ENCODE measurements around the gene ZNF287.
"Not testable (repeated sequence)": the region's sequence is repeated elsewhere in the genome, so short reads cannot be mapped to it uniquely, and the experiment has no call there.

ZNF287 gene

GRCh38 chr17:16569358-16569712, 331 bp upstream of the ZNF287 start:
- Histone ChIP-seq H3K27me3 (ENCODE audit: control insufficient read depth, insufficient read depth, low read length) (peaks cover 4% of the 10 kb centered on the region; the same call in 1 of the 2 replicates), H3K4me1 (ENCODE audit: control insufficient read depth, insufficient read depth, low read length) (0 out of 2 replicates have a peak, but pooled peaks cover 1% of the 10 kb centered on the region), H3K9me3 (ENCODE audit: control insufficient read depth, insufficient read depth, low read length) (no peaks in the 10 kb centered on the region), H3K4me3 (ENCODE audit: low read length) (no peak overlapping the region), H3K27ac (ENCODE audit: low read length) (no peak overlapping the region), H3K36me3 (ENCODE audit: control insufficient read depth, insufficient read depth, low read length) (no peaks in the 10 kb centered on the region)
- DNase-seq (ENCODE audit: low read depth, low spot score): no peak
- WGBS (ENCODE audit: insufficient coverage, insufficient read length): no CpG with 5 or more reads among the region's 14 CpGs

- no peak for DNase-seq (ENCODE audit: low read depth, low spot score)
- H3K27ac ChIP-seq (ENCODE audit: low read length): no peak overlapping the region
- H3K4me3 ChIP-seq (ENCODE audit: low read length): no peak overlapping the region
- no peaks in the 10 kb centered on the region for H3K4me1 ChIP-seq (ENCODE audit: control insufficient read depth, insufficient read depth, low read length)
- H3K36me3 ChIP-seq (ENCODE audit: control insufficient read depth, insufficient read depth, low read length): peaks cover 4% of the 10 kb centered on the region; the same call in 1 of the 2 replicates
- peaks cover 6% of the 10 kb centered on the region for H3K9me3 ChIP-seq (ENCODE audit: control insufficient read depth, insufficient read depth, low read length)
- no CpG with 5 or more reads among the region's 3 CpGs for WGBS (ENCODE audit: insufficient coverage, insufficient read length)
- no peaks in the 10 kb centered on the region for H3K27me3 ChIP-seq (ENCODE audit: control insufficient read depth, insufficient read depth, low read length)
Observed at GRCh38 chr17:16552637-16553045, 16.4 kb downstream of the ZNF287 start.

GRCh38 chr17:16551878-16552636, 16.9 kb downstream of the ZNF287 start:
- no peak overlapping the region for H3K27ac ChIP-seq (ENCODE audit: low read length)
- peaks cover 4% of the 10 kb centered on the region; the same call in 1 of the 2 replicates for H3K36me3 ChIP-seq (ENCODE audit: control insufficient read depth, insufficient read depth, low read length)

GRCh38 chr17:16537130-16537458, 31.9 kb downstream of the ZNF287 start:
- Histone ChIP-seq H3K36me3 (ENCODE audit: control insufficient read depth, insufficient read depth, low read length) (no peaks in the 10 kb centered on the region), H3K9me3 (ENCODE audit: control insufficient read depth, insufficient read depth, low read length) (no peaks in the 10 kb centered on the region), H3K4me3 (ENCODE audit: low read length) (no peak overlapping the region), H3K27ac (ENCODE audit: low read length) (no peak overlapping the region), H3K4me1 (ENCODE audit: control insufficient read depth, insufficient read depth, low read length) (no peaks in the 10 kb centered on the region), H3K27me3 (ENCODE audit: control insufficient read depth, insufficient read depth, low read length) (no peaks in the 10 kb centered on the region)
- DNase-seq (ENCODE audit: low read depth, low spot score): no peak
- no CpG with 5 or more reads among the region's 2 CpGs for WGBS (ENCODE audit: insufficient coverage, insufficient read length)

More at GRCh38 chr17:16551878-16552636, 16.9 kb downstream of the ZNF287 start:
- no CpG with 5 or more reads among the region's 4 CpGs for WGBS (ENCODE audit: insufficient coverage, insufficient read length)
- no peak for DNase-seq (ENCODE audit: low read depth, low spot score)
- no peaks in the 10 kb centered on the region for H3K27me3 ChIP-seq (ENCODE audit: control insufficient read depth, insufficient read depth, low read length)
- H3K9me3 ChIP-seq (ENCODE audit: control insufficient read depth, insufficient read depth, low read length): peaks cover 6% of the 10 kb centered on the region
- H3K4me1 ChIP-seq (ENCODE audit: control insufficient read depth, insufficient read depth, low read length): no peaks in the 10 kb centered on the region
- no peak overlapping the region for H3K4me3 ChIP-seq (ENCODE audit: low read length)

GRCh38 chr17:16534236-16534635, 34.8 kb downstream of the ZNF287 start:
- no peak overlapping the region for H3K27ac ChIP-seq (ENCODE audit: low read length)
- no peaks in the 10 kb centered on the region for H3K27me3 ChIP-seq (ENCODE audit: control insufficient read depth, insufficient read depth, low read length)
- no peaks in the 10 kb centered on the region for H3K36me3 ChIP-seq (ENCODE audit: control insufficient read depth, insufficient read depth, low read length)
- H3K4me3 ChIP-seq (ENCODE audit: low read length): no peak overlapping the region
- WGBS (ENCODE audit: insufficient coverage, insufficient read length): no CpG with 5 or more reads among the region's 1 CpG
- H3K9me3 ChIP-seq (ENCODE audit: control insufficient read depth, insufficient read depth, low read length): no peaks in the 10 kb centered on the region
- DNase-seq (ENCODE audit: low read depth, low spot score): no peak
- no peaks in the 10 kb centered on the region for H3K4me1 ChIP-seq (ENCODE audit: control insufficient read depth, insufficient read depth, low read length)

GRCh38 chr17:16529906-16530305, 39.1 kb downstream of the ZNF287 start:
- Histone ChIP-seq H3K36me3 (ENCODE audit: control insufficient read depth, insufficient read depth, low read length) (no peaks in the 10 kb centered on the region), H3K4me3 (ENCODE audit: low read length) (no peak overlapping the region), H3K27ac (ENCODE audit: low read length) (no peak overlapping the region), H3K4me1 (ENCODE audit: control insufficient read depth, insufficient read depth, low read length) (no peaks in the 10 kb centered on the region), H3K27me3 (ENCODE audit: control insufficient read depth, insufficient read depth, low read length) (no peaks in the 10 kb centered on the region), H3K9me3 (ENCODE audit: control insufficient read depth, insufficient read depth, low read length) (no peaks in the 10 kb centered on the region)
- no peak for DNase-seq (ENCODE audit: low read depth, low spot score)
- no CpG with 5 or more reads among the region's 4 CpGs for WGBS (ENCODE audit: insufficient coverage, insufficient read length)

- DNase-seq (ENCODE audit: low read depth, low spot score): no peak
- H3K4me3 ChIP-seq (ENCODE audit: low read length): no peak overlapping the region
- H3K36me3 ChIP-seq (ENCODE audit: control insufficient read depth, insufficient read depth, low read length): no peaks in the 10 kb centered on the region
- no peaks in the 10 kb centered on the region for H3K4me1 ChIP-seq (ENCODE audit: control insufficient read depth, insufficient read depth, low read length)
- H3K27ac ChIP-seq (ENCODE audit: low read length): no peak overlapping the region
- H3K9me3 ChIP-seq (ENCODE audit: control insufficient read depth, insufficient read depth, low read length): no peaks in the 10 kb centered on the region
- no peaks in the 10 kb centered on the region for H3K27me3 ChIP-seq (ENCODE audit: control insufficient read depth, insufficient read depth, low read length)
- no CpG with 5 or more reads among the region's 4 CpGs for WGBS (ENCODE audit: insufficient coverage, insufficient read length)
Observed at GRCh38 chr17:16527298-16527697, 41.7 kb downstream of the ZNF287 start.

GRCh38 chr17:16525556-16525955, 43.4 kb downstream of the ZNF287 start:
- not testable (repeated sequence) for H3K27ac ChIP-seq (ENCODE audit: low read length); H3K9me3 ChIP-seq (ENCODE audit: control insufficient read depth, insufficient read depth, low read length); H3K27me3 ChIP-seq (ENCODE audit: control insufficient read depth, insufficient read depth, low read length); H3K4me1 ChIP-seq (ENCODE audit: control insufficient read depth, insufficient read depth, low read length); H3K36me3 ChIP-seq (ENCODE audit: control insufficient read depth, insufficient read depth, low read length); DNase-seq (ENCODE audit: low read depth, low spot score); H3K4me3 ChIP-seq (ENCODE audit: low read length)
- no CpG with 5 or more reads among the region's 6 CpGs for WGBS (ENCODE audit: insufficient coverage, insufficient read length)

GRCh38 chr17:16521070-16521727, 47.8 kb downstream of the ZNF287 start:
- 0 out of 2 replicates have a peak, but pooled peaks cover 2% of the 10 kb centered on the region for H3K27me3 ChIP-seq (ENCODE audit: control insufficient read depth, insufficient read depth, low read length)
- no peak overlapping the region for H3K4me3 ChIP-seq (ENCODE audit: low read length)
- no CpG with 5 or more reads among the region's 7 CpGs for WGBS (ENCODE audit: insufficient coverage, insufficient read length)
- H3K9me3 ChIP-seq (ENCODE audit: control insufficient read depth, insufficient read depth, low read length): no peaks in the 10 kb centered on the region
- no peak overlapping the region for H3K27ac ChIP-seq (ENCODE audit: low read length)
- peaks cover 2% of the 10 kb centered on the region for H3K4me1 ChIP-seq (ENCODE audit: control insufficient read depth, insufficient read depth, low read length)
- H3K36me3 ChIP-seq (ENCODE audit: control insufficient read depth, insufficient read depth, low read length): no peaks in the 10 kb centered on the region
- DNase-seq (ENCODE audit: low read depth, low spot score): peak; percentile 70

- Histone ChIP-seq H3K4me3 (ENCODE audit: low read length) (no peak overlapping the region), H3K27ac (ENCODE audit: low read length) (no peak overlapping the region), H3K36me3 (ENCODE audit: control insufficient read depth, insufficient read depth, low read length) (no peaks in the 10 kb centered on the region), H3K27me3 (ENCODE audit: control insufficient read depth, insufficient read depth, low read length) (0 out of 2 replicates have a peak, but pooled peaks cover 2% of the 10 kb centered on the region), H3K9me3 (ENCODE audit: control insufficient read depth, insufficient read depth, low read length) (no peaks in the 10 kb centered on the region), H3K4me1 (ENCODE audit: control insufficient read depth, insufficient read depth, low read length) (peaks cover 3% of the 10 kb centered on the region)
- no peak for DNase-seq (ENCODE audit: low read depth, low spot score)
Observed at GRCh38 chr17:16519021-16519420, 50.0 kb downstream of the ZNF287 start.

- 0 out of 2 replicates have a peak, but pooled peaks cover 2% of the 10 kb centered on the region for H3K27me3 ChIP-seq (ENCODE audit: control insufficient read depth, insufficient read depth, low read length)
Observed at GRCh38 chr17:16517477-16517876, 51.5 kb downstream of the ZNF287 start.

More at GRCh38 chr17:16517477-16517876, 51.5 kb downstream of the ZNF287 start:
- DNase-seq (ENCODE audit: low read depth, low spot score): no peak
- Histone ChIP-seq H3K36me3 (ENCODE audit: control insufficient read depth, insufficient read depth, low read length) (no peaks in the 10 kb centered on the region), H3K4me1 (ENCODE audit: control insufficient read depth, insufficient read depth, low read length) (peaks cover 3% of the 10 kb centered on the region), H3K9me3 (ENCODE audit: control insufficient read depth, insufficient read depth, low read length) (no peaks in the 10 kb centered on the region), H3K4me3 (ENCODE audit: low read length) (no peak overlapping the region), H3K27ac (ENCODE audit: low read length) (no peak overlapping the region)
- no CpG with 5 or more reads among the region's 7 CpGs for WGBS (ENCODE audit: insufficient coverage, insufficient read length)

All from iPS DF 6.9 (cell line).